ENCODE results near the gene IPMK.

Gene IPMK

GRCh38 chr10:58212622-58213021 lies 55.1 kb downstream of the IPMK start:
- no peak for TF ChIP-seq EZH2 (IDR thresholded peaks at IDR 0.05; ENCODE audit: borderline replicate concordance, low read depth, low read length, severe bottlenecking)
- no peak for TF ChIP-seq CTCF (IDR thresholded peaks at IDR 0.05; ENCODE audit: borderline replicate concordance, extremely low read depth, low read length, poor library complexity, severe bottlenecking)
- no peak for ATAC-seq (ENCODE audit: insufficient read depth, low read depth)
- H3K9ac ChIP-seq (ENCODE audit: low read depth, low read length) = no peak overlapping the region

GRCh38 chr10:58210160-58210559 lies 57.5 kb downstream of the IPMK start:
- H4K20me1 ChIP-seq (ENCODE audit: insufficient read depth, low read length) = peaks cover 8% of the 10 kb centered on the region; the same call in 1 of the 2 replicates
- H3K9ac ChIP-seq (ENCODE audit: low read depth, low read length) = no peak overlapping the region
- ATAC-seq (ENCODE audit: insufficient read depth, low read depth) = no peak
- H3K27ac ChIP-seq (ENCODE audit: low read length) = no peak overlapping the region
- no peak overlapping the region for H2AFZ ChIP-seq (ENCODE audit: low read depth, low read length)
- TF ChIP-seq CTCF (IDR thresholded peaks at IDR 0.05; ENCODE audit: borderline replicate concordance, extremely low read depth, low read length, poor library complexity, severe bottlenecking) = no peak
- TF ChIP-seq EZH2 (IDR thresholded peaks at IDR 0.05; ENCODE audit: borderline replicate concordance, low read depth, low read length, severe bottlenecking) = no peak
- no peaks in the 10 kb centered on the region for H3K4me1 ChIP-seq (ENCODE audit: insufficient read depth, low read length)
- peaks cover 38% of the 10 kb centered on the region for H3K36me3 ChIP-seq (ENCODE audit: insufficient read depth, low read length)
- H3K79me2 ChIP-seq (ENCODE audit: insufficient read depth, low read length) = no peaks in the 10 kb centered on the region
- no peak overlapping the region for H3K4me2 ChIP-seq (ENCODE audit: insufficient read depth, low read length)
- DNase-seq = no peak
- H3K27me3 ChIP-seq (ENCODE audit: insufficient read depth, low read length, poor library complexity) = no peaks in the 10 kb centered on the region
- no peaks in the 10 kb centered on the region for H3K9me3 ChIP-seq (ENCODE audit: insufficient read depth, low read length, severe bottlenecking)
- no peak overlapping the region for H3K4me3 ChIP-seq (ENCODE audit: low read depth in 1 of 2, low read length in 2 of 2)

More at GRCh38 chr10:58212622-58213021, 55.1 kb downstream of the IPMK start:
- no peak overlapping the region for H3K27ac ChIP-seq (ENCODE audit: low read length)
- no peaks in the 10 kb centered on the region for H3K9me3 ChIP-seq (ENCODE audit: insufficient read depth, low read length, severe bottlenecking)
- H3K4me3 ChIP-seq (ENCODE audit: low read depth in 1 of 2, low read length in 2 of 2) = no peak overlapping the region
- no peak overlapping the region for H2AFZ ChIP-seq (ENCODE audit: low read depth, low read length)
- H3K36me3 ChIP-seq (ENCODE audit: insufficient read depth, low read length) = peaks cover 45% of the 10 kb centered on the region
- H3K4me2 ChIP-seq (ENCODE audit: insufficient read depth, low read length) = no peak overlapping the region
- H4K20me1 ChIP-seq (ENCODE audit: insufficient read depth, low read length) = peaks cover 8% of the 10 kb centered on the region; the same call in 1 of the 2 replicates
- no peaks in the 10 kb centered on the region for H3K79me2 ChIP-seq (ENCODE audit: insufficient read depth, low read length)
- DNase-seq = no peak
- H3K27me3 ChIP-seq (ENCODE audit: insufficient read depth, low read length, poor library complexity) = no peaks in the 10 kb centered on the region
- H3K4me1 ChIP-seq (ENCODE audit: insufficient read depth, low read length) = no peaks in the 10 kb centered on the region

- H4K20me1 ChIP-seq (ENCODE audit: insufficient read depth, low read length) = peaks cover 8% of the 10 kb centered on the region; the same call in 1 of the 2 replicates
- H3K9ac ChIP-seq (ENCODE audit: low read depth, low read length) = no peak overlapping the region
- peaks cover 38% of the 10 kb centered on the region for H3K36me3 ChIP-seq (ENCODE audit: insufficient read depth, low read length)
- no peaks in the 10 kb centered on the region for H3K4me1 ChIP-seq (ENCODE audit: insufficient read depth, low read length)
- DNase-seq (no peak), ATAC-seq (ENCODE audit: insufficient read depth, low read depth) (no peak)
- H3K27ac ChIP-seq (ENCODE audit: low read length) = no peak overlapping the region
- no peak for TF ChIP-seq EZH2 (IDR thresholded peaks at IDR 0.05; ENCODE audit: borderline replicate concordance, low read depth, low read length, severe bottlenecking)
- no peak for TF ChIP-seq CTCF (IDR thresholded peaks at IDR 0.05; ENCODE audit: borderline replicate concordance, extremely low read depth, low read length, poor library complexity, severe bottlenecking)
- no peaks in the 10 kb centered on the region for H3K9me3 ChIP-seq (ENCODE audit: insufficient read depth, low read length, severe bottlenecking)
- H3K79me2 ChIP-seq (ENCODE audit: insufficient read depth, low read length) = no peaks in the 10 kb centered on the region
- H3K27me3 ChIP-seq (ENCODE audit: insufficient read depth, low read length, poor library complexity) = no peaks in the 10 kb centered on the region
- H3K4me3 ChIP-seq (ENCODE audit: low read depth in 1 of 2, low read length in 2 of 2) = no peak overlapping the region
- no peak overlapping the region for H2AFZ ChIP-seq (ENCODE audit: low read depth, low read length)
- H3K4me2 ChIP-seq (ENCODE audit: insufficient read depth, low read length) = no peak overlapping the region
Observed at GRCh38 chr10:58209669-58210068, 58.0 kb downstream of the IPMK start.

- H2AFZ ChIP-seq (ENCODE audit: low read depth, low read length) = no peak overlapping the region
- TF ChIP-seq EZH2 (IDR thresholded peaks at IDR 0.05; ENCODE audit: borderline replicate concordance, low read depth, low read length, severe bottlenecking) (no peak), CTCF (IDR thresholded peaks at IDR 0.05; ENCODE audit: borderline replicate concordance, extremely low read depth, low read length, poor library complexity, severe bottlenecking) (no peak)
- H3K36me3 ChIP-seq (ENCODE audit: insufficient read depth, low read length) = peaks cover 36% of the 10 kb centered on the region
- H3K9me3 ChIP-seq (ENCODE audit: insufficient read depth, low read length, severe bottlenecking) = no peaks in the 10 kb centered on the region
- no peak overlapping the region for H3K4me2 ChIP-seq (ENCODE audit: insufficient read depth, low read length)
- no peaks in the 10 kb centered on the region for H3K27me3 ChIP-seq (ENCODE audit: insufficient read depth, low read length, poor library complexity)
- H4K20me1 ChIP-seq (ENCODE audit: insufficient read depth, low read length) = peaks cover 5% of the 10 kb centered on the region; the same call in 1 of the 2 replicates
- DNase-seq (no peak), ATAC-seq (ENCODE audit: insufficient read depth, low read depth) (no peak)
- no peak overlapping the region for H3K27ac ChIP-seq (ENCODE audit: low read length)
- H3K4me3 ChIP-seq (ENCODE audit: low read depth in 1 of 2, low read length in 2 of 2) = no peak overlapping the region
- no peak overlapping the region for H3K9ac ChIP-seq (ENCODE audit: low read depth, low read length)
- H3K79me2 ChIP-seq (ENCODE audit: insufficient read depth, low read length) = no peaks in the 10 kb centered on the region
- no peaks in the 10 kb centered on the region for H3K4me1 ChIP-seq (ENCODE audit: insufficient read depth, low read length)
Observed at GRCh38 chr10:58206251-58206650, 61.4 kb downstream of the IPMK start.

Data from DND-41 (cell line).